Activated T-cell treated with anti-CD3 and anti-CD28 coated beads, Interleukin-2, amount 50 U/mL, for 72 hours (primary cell): ENCODE measurements around the gene RFXANK. TPM values are rescaled to one million over a fixed set of nuclear protein-coding genes. Genes with fewer than 3 reads are reported as not detected.

Source experiments
- ATAC-seq, 2 donors: fragments of 150-1000 bp; cut with Tn5 transposase; replicated peaks in 1 of 2; 2 replicates each; pipeline ENCODE4 v1.10.0; 2021; ENCODE audit warnings: moderate library complexity in 2 of 2, mild to moderate bottlenecking in 1 of 2
- DNase-seq, 2 donors: peaks; one replicate each; pipeline ENCODE4 v3.0.0; 2021 to 2022; ENCODE audit warnings: mixed read lengths in 1 of 2
- H3K27ac Mint-ChIP-seq: one replicate; pipeline ENCODE4 v1.8.0; 2022; ENCODE audit warnings: mild to moderate bottlenecking, moderate library complexity, mixed read lengths
- H3K27me3 Mint-ChIP-seq: one replicate; pipeline ENCODE4 v1.8.0; 2022; ENCODE audit warnings: low read depth, mixed read lengths
- H3K36me3 Mint-ChIP-seq, 2 donors: one replicate each; pipeline ENCODE4 v1.8.0; 2022; ENCODE audit warnings: mixed read lengths in 2 of 2, mild to moderate bottlenecking in 1 of 2; ENCODE audit not compliant: insufficient read depth in 2 of 2
- H3K4me1 Mint-ChIP-seq: one replicate; pipeline ENCODE4 v1.8.0; 2022; ENCODE audit warnings: low read depth, mixed read lengths
- H3K4me3 Mint-ChIP-seq, 2 donors: one replicate each; pipeline ENCODE4 v1.8.0; 2022; ENCODE audit warnings: mild to moderate bottlenecking in 2 of 2, mixed read lengths in 2 of 2, moderate library complexity in 2 of 2
- H3K9me3 Mint-ChIP-seq, 2 donors: one replicate each; pipeline ENCODE4 v1.8.0; 2022; ENCODE audit warnings: mixed read lengths in 2 of 2
- total RNA-seq, 2 donors: library from RNA; stranded (reverse); gene quantifications; one replicate each; pipeline ENCODE4 v1.2.3, GENCODE V29; 2022

The RFXANK gene
- total RNA-seq, 2 donors from 2014 or later = 83.8 to 107 TPM

DNA sequence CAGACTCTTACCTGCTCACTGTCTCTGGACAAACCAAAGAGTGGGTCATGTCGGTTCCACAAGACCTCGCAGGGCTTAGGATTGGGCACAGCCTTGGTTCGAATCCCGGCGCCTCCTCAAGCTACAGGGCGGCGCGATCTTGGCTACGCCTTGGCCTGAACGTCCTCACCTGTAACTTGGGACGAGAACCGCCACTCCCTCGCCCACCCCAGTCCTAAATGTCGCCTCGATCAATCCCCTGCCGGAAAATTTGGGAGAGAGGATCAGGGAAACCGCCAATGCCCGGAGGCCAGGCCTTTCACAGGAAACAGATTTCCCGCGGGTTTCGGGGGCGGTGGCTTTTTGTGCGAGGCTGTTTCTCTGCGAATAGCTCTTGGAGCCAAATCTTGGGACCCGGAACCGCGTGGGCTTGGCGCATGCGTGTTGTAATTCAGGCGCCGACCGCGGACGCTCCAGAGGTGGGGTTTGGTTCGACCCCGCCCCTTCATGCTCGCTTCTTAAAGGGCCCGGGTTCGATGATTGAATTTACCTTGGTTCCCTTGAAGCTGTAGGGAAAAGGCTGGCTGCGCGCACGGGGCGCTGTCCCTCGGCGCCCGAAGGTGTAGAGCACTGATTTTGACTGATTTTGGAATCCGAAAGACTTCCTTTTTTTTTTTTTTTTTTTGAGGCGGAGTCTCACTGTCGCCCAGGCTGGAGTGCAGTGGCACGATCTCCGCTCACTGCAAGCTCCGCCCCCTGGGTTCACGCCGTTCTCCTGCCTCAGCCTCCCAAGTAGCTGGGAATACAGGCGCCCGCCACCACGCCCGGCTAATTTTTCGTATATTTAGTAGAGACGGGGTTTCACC lies 11.2 kb downstream of the RFXANK start, which contains the start of gene NR2C2AP:
Gene NR2C2AP, minus strand, starts transcription at position 403 of the 845 bp plus-strand sequence. Its CDS starts 354 bp downstream, at position 49.
- DNase-seq = peak; percentile 93
- Mint-ChIP-seq H3K36me3 (peaks cover 2 to 5% of the 10 kb centered on the region in 2 donors), H3K4me3 (peak within 1 kb of the TSS; percentile 90 to 95), H3K27ac (peak within 1 kb of the TSS; percentile 86), H3K4me1 (peaks cover 41% of the 10 kb centered on the region), H3K27me3 (no peaks in the 10 kb centered on the region), H3K9me3 (peaks cover 0 to 6% of the 10 kb centered on the region in 2 donors)
- peak; percentile 91 to 92 for ATAC-seq

DNA sequence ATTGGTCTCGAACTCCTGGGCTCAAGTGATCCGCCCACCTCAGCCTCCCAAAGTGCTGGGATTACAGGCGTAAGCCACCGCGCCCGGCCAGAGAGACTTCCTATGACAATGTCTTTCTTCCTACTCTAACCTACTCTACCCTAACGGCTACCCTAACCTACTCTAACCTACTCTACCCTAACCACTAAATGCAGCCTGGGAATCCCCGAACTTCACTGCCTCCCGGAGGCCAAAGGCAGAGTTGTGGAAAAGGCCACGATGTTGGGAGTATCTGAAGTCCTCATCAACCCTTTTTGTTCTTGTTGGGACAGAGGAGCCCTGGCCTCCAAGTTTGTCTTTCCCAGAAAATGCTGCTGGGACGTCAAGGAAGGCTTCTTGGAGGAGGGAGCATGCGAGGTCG lies 12.1 kb downstream of the RFXANK start:
- DNase-seq = no peak
- H3K4me1 Mint-ChIP-seq = peaks cover 41% of the 10 kb centered on the region
- H3K27me3 Mint-ChIP-seq = no peaks in the 10 kb centered on the region
- ATAC-seq = no peak
- peaks cover 0 to 6% of the 10 kb centered on the region in 2 donors for H3K9me3 Mint-ChIP-seq
- H3K27ac Mint-ChIP-seq = no peak overlapping the region
- H3K36me3 Mint-ChIP-seq = peaks cover 0 to 2% of the 10 kb centered on the region in 2 donors
- peak overlapping the region; percentile 90 to 95 for H3K4me3 Mint-ChIP-seq

DNA sequence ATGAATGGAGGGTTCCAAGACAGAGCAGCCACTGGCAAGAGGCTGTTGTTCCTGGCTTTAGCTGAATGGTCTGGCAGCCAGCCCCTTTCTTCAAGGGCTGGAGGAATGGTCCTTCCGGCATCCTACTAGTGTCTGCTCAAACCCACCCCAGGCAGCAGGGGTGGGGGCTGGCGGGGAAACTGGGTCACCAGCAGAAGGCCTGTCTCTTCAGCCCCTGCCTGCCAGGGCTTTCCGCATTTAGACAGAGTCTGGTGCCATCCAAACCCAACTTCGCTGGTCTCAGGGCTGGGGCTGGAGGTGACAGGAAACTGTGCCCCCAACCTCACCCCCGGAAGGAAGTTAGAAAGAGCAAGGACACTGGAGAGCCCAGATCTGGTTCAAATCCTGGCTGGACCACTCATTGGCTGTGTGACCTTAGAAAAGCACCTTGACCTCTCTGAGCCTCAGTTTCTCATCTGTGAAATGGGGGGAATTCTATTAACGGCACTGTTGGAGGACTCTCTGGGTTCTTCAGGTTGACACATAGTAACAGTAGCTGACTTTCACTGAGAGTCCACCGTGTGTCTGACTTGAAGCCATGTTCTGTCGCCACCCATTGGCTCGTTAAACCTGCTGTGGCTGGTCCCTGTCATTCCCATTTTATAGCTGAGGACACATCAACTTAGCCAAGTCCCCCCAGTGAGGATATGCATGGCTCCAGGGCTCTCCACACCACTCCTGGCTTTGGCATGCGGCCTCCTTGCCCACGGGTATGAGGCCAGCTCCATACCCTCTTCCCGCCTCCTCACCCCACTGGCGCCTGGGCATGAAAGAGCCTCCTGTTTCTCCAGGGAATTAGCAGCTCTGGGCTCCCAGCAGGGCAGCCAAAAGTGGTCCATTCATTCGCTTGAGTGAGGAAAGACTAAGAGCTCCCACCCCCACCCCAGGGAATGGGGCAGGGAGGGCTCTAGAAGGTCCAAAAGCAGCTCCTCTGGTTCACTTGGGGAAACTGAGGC lies 13.7 kb downstream of the RFXANK start:
- no peak for DNase-seq
- no peak for ATAC-seq
- peaks cover 0 to 6% of the 10 kb centered on the region in 2 donors for H3K9me3 Mint-ChIP-seq
- H3K36me3 Mint-ChIP-seq = peaks cover 0 to 2% of the 10 kb centered on the region in 2 donors
- H3K4me3 Mint-ChIP-seq = no peak overlapping the region
- no peak overlapping the region for H3K27ac Mint-ChIP-seq
- peaks cover 9% of the 10 kb centered on the region for H3K27me3 Mint-ChIP-seq
- H3K4me1 Mint-ChIP-seq = peaks cover 41% of the 10 kb centered on the region

DNA sequence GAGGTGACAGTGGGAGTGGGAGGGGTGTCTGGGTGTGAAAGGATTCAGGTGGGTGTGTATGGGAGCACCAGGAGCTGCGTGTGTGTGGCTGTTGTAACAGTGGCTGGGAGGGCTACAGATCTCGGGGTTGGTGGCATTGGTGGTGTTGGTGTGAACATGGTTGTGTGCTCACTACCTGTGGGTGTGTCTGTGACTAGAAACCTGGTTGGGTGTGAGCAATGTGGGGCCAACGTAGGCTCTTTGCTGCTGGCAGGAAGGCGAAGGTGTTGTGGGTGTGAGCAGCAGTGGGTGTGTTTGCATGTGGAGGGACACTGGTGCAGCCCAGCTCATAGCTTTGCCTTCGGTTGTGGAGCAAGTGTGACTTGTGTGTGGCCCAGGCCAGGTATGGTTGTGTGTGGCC lies 14.9 kb downstream of the RFXANK start:
- DNase-seq (no peak), ATAC-seq (no peak)
- Mint-ChIP-seq H3K4me1 (peaks cover 30% of the 10 kb centered on the region), H3K9me3 (peaks cover 0 to 6% of the 10 kb centered on the region in 2 donors), H3K36me3 (peaks cover 0 to 2% of the 10 kb centered on the region in 2 donors), H3K27me3 (peaks cover 17% of the 10 kb centered on the region), H3K4me3 (no peak overlapping the region), H3K27ac (no peak overlapping the region)

DNA sequence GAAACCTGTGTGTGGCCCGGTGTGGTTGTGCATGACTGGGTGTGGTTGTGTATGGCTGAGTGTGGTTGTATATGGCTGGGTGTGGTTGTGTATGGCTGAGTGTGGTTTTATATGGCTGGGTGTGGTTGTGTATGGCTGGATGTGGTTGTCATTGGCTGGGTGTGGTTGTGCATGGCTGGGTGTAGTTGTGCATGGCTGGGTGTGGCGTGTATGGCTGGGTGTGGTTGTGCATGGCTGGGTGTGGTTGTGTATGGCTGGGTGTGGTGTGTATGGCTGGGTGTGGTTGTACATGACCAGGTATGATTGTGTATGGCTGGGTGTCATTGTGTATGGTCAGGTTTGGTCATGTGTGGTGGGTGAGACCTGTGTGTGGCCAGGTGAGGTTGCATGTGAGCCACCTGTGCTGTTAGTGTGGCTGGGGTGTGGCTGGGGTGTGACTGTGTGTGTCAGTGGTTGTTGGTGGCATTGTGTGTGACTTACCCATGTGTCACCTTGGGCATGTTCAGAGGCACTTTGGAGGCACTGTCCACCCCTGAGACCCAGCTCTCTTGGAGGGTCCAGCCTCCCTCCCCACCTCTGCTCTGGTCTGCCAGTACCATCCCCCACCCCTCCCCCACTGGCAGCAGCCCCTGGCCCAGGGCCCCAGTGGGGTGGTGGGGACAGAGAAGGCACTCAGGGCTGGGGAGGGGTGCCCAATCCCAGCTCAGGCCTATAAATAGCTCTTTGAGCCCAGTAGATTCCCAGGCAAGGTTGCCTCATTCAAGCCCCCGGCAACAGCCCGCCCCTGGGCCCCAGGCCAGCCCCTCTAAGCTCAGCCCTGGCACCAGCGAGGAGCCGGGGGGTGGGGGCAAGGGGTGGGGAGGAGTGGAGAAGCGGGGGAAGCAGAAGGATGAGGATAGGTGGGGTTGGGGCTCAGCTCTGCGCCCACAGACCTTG lies 15.8 kb downstream of the RFXANK start:
- no peak overlapping the region for H3K27ac Mint-ChIP-seq
- H3K27me3 Mint-ChIP-seq = peaks cover 23% of the 10 kb centered on the region
- ATAC-seq = no peak
- DNase-seq = no peak
- no peak overlapping the region for H3K4me3 Mint-ChIP-seq
- H3K4me1 Mint-ChIP-seq = peaks cover 23% of the 10 kb centered on the region
- H3K9me3 Mint-ChIP-seq = peaks cover 0 to 6% of the 10 kb centered on the region in 2 donors
- H3K36me3 Mint-ChIP-seq = peaks cover 0 to 2% of the 10 kb centered on the region in 2 donors

DNA sequence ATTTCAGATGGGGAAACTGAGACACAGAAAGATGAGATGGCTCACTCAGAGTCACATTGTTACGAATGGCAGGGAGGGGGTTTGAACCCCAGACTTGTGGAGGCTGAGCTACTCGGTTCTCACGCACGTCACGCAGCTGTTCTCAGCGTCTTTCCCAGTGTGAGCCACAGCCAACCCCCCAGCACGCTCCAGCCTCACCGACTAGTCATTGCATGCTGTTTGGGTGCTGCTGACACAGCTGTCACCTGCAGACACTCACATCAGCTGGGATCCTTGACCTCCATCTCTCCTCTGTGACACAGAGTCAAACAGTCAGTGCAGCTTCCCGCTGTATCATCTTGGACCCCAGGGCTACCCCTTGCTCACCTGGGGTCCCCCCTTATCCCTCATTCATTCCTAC lies 17.3 kb downstream of the RFXANK start:
- H3K4me1 Mint-ChIP-seq = peaks cover 28% of the 10 kb centered on the region
- H3K27me3 Mint-ChIP-seq = peaks cover 38% of the 10 kb centered on the region
- ATAC-seq (no peak), DNase-seq (no peak)
- H3K9me3 Mint-ChIP-seq = peaks cover 0 to 6% of the 10 kb centered on the region in 2 donors
- no peak overlapping the region for H3K27ac Mint-ChIP-seq
- H3K36me3 Mint-ChIP-seq = no peaks in the 10 kb centered on the region
- H3K4me3 Mint-ChIP-seq = no peak overlapping the region

DNA sequence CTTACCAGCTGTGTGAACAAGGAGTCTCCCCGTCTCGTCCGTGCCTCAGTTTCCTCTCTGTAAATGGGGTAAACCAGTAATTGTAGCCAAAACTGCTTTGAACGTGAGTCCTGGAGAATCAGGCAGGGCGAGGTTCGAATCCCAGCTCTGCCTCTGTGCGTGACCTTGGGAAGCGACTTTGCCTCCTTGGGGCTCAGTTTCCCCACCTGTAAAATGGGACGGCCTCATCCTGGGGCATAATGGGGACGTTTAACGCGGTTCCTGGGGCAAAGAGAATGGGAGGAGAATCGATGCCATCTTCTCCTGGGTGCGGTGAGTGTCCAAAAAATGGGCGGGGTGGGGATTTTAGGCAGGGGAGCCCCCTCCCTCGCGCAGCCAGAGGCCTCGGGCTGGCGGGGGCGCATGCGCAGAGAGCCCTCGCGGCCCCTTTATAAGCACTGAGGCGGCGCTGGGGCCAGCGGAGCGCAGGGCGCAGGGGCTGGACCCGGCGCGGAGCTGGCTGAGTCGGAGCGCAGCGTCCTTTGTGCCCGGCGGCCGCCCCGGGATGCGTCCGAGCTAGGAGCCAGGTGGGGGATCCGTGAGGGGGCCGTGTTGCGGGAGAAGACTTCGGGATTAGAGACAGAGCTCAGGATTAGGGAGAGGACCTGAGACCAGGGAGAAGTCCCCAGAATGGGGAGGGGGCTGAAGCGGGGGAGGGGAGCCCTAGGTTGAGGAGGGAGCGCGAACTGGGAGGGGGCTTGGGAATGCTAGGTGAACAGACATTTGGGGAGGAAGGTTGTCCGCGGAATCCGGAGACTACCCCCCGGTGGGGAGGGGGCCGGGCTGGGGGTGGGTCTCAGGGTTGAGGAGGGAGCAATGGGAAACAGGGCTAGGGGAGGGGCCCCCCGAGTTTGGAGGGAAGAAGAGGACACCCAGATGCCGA lies 19.7 kb downstream of the RFXANK start, which contains the start of gene NCAN:
Gene NCAN, plus strand, starts transcription at position 460 of the 922 bp plus-strand sequence. CDS start 4,996 bp downstream, outside the sequence.
- peaks cover 45% of the 10 kb centered on the region for H3K27me3 Mint-ChIP-seq
- H3K4me1 Mint-ChIP-seq = peaks cover 24% of the 10 kb centered on the region
- H3K36me3 Mint-ChIP-seq = no peaks in the 10 kb centered on the region
- no peak within 1 kb of the TSS for H3K4me3 Mint-ChIP-seq
- H3K27ac Mint-ChIP-seq = no peak within 1 kb of the TSS
- DNase-seq = no peak
- peaks cover 0 to 6% of the 10 kb centered on the region in 2 donors for H3K9me3 Mint-ChIP-seq
- ATAC-seq = no peak

DNA sequence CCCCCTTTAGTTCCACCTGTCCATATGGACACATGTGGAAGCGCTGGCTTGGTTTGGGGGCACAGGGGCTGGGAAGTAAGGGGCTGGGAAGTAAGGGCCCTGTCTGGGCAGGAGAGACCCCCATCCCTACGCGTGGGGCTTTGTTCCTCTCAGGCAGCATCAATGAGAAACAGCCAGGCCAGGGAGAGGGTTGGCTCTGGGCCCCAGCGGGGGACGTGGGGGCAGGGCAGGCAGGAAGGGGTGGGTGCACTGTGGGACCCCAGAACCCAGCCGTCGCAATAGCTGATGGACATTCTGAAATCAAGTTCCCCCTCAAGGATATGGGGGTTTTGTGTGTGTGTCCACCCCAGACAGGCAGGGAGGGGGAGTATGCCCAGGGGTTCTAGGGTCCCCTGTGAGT lies 20.9 kb downstream of the RFXANK start:
- no peak overlapping the region for H3K27ac Mint-ChIP-seq
- H3K9me3 Mint-ChIP-seq = no peaks in the 10 kb centered on the region
- no peak overlapping the region for H3K4me3 Mint-ChIP-seq
- DNase-seq = no peak
- no peak for ATAC-seq
- H3K4me1 Mint-ChIP-seq = peaks cover 16% of the 10 kb centered on the region
- no peaks in the 10 kb centered on the region for H3K36me3 Mint-ChIP-seq
- peaks cover 50% of the 10 kb centered on the region for H3K27me3 Mint-ChIP-seq

DNA sequence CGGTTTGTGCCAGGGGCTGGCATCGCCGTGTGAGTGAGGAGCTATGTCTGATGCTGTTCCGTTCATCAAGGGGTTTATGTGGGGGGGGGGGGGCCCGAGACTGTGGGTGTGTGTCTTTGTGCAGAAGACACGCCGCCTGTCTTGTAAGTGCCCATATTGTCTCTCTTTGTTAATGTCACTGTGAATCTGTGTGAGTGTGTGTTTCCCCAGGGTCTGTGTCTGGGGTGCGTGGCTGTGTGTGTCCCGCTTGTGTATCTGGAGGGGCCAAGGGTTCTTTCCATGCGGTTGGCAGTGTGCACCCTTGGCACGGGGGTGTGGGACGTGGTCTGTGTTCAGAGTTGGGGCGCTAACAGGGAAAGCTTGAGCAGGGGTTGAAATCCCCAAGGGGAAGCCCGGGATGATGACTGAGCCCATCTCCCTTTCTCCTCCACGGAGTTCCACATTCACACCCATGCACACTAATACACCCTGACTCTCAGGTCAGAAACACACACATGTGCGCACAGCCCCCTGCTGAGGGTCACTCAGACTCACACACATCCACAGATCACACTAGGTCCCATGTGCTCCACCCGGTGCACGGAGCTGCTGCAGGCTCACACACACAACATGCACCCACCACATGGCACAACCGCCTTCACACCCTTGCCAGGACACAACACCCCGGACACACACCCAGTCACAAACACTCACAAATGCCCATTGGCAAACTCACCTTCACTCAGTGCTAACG lies 21.5 kb downstream of the RFXANK start:
- Mint-ChIP-seq H3K4me3 (no peak overlapping the region), H3K27me3 (peaks cover 50% of the 10 kb centered on the region)

DNA sequence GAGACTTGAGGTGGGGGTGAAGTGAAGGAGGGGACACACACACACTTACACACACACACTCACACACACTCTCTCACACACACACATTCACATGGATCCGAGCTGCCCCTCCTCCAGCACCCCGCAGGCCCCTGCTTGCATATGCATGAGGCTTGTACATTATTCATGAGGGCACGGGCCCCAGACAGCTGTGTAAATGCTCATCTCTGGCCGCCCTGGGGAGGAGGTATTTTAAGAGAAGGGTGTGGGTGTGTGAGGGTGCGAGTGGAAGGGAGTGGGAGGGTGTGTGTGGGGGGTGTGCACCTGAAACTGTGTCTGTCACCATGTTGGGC lies 22.1 kb downstream of the RFXANK start:
- no peak overlapping the region for H3K27ac Mint-ChIP-seq
- H3K27me3 Mint-ChIP-seq = peaks cover 50% of the 10 kb centered on the region
- H3K9me3 Mint-ChIP-seq = no peaks in the 10 kb centered on the region
- DNase-seq (no peak), ATAC-seq (no peak)
- no peak overlapping the region for H3K4me3 Mint-ChIP-seq
- peaks cover 16% of the 10 kb centered on the region for H3K4me1 Mint-ChIP-seq
- no peaks in the 10 kb centered on the region for H3K36me3 Mint-ChIP-seq

More for the DNA sequence above, 21.5 kb downstream of the RFXANK start:
- Mint-ChIP-seq H3K27ac (no peak overlapping the region), H3K9me3 (no peaks in the 10 kb centered on the region), H3K36me3 (no peaks in the 10 kb centered on the region), H3K4me1 (peaks cover 16% of the 10 kb centered on the region)
- ATAC-seq = no peak
- DNase-seq = no peak

DNA sequence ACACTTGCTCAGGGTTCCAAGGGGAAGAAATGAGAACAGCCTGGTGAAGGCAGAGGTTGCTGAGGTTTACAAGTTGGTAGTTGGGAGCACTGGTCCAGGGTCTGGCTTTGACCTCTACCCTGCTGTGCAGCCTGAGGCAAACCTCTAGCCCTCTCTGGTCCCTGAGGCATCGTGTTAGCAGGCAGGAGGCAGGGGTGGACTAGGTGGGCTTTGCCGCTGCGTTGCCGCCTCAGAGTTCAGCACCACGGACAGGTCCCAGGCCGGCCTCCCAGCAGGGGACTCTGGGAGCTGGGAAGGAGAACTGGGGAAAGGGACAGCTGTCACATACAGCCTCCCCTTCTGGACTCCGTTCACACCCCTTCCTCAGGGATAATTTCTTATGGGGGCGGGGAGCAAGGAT lies 22.8 kb downstream of the RFXANK start:
- no peaks in the 10 kb centered on the region for H3K9me3 Mint-ChIP-seq
- peaks cover 46% of the 10 kb centered on the region for H3K27me3 Mint-ChIP-seq
- H3K4me1 Mint-ChIP-seq = peaks cover 16% of the 10 kb centered on the region
- H3K27ac Mint-ChIP-seq = no peak overlapping the region
- H3K36me3 Mint-ChIP-seq = no peaks in the 10 kb centered on the region
- no peak for ATAC-seq
- peak; percentile 35 to 38 for DNase-seq
- H3K4me3 Mint-ChIP-seq = no peak overlapping the region
